NCI-H2107 (cell line): ENCODE measurements around the gene SCYGR4.
"Not testable (repeated sequence)": the region's sequence is repeated elsewhere in the genome, so short reads cannot be mapped to it uniquely, and the experiment has no call there.

Source experiments
- DNase-seq: peaks from one replicate; lab custom pipeline; 2025; lab: John Stamatoyannopoulos, UW

The SCYGR4 gene

GRCh38 chr2:227617316-227618230 is at the start of gene SCYGR4:
Gene SCYGR4 (plus strand): TSS chr2:227617498. CDS start chr2:227617498, 0 bp downstream.
- no peak for DNase-seq

DNA sequence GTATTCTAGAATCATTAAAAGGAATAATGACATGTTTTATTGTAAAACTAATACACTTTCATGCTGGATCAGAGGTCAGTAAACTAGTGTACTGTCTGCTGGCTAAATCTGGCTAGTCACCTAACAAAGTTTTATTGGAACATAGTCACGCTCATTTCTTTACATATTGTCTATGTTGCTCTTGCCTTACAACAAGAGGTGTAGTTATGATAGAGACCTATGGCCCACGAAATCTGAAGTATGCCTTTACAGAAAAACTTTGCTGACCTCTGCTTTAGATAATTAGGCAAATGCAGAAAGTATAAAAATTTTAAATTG is 48.5 kb upstream of the SCYGR4 start:
- DNase-seq: no peak

- no peak for DNase-seq
Observed at GRCh38 chr2:227570615-227571014, 46.7 kb upstream of the SCYGR4 start.

GRCh38 chr2:227576110-227576509 is 41.2 kb upstream of the SCYGR4 start:
- no peak for DNase-seq

DNA sequence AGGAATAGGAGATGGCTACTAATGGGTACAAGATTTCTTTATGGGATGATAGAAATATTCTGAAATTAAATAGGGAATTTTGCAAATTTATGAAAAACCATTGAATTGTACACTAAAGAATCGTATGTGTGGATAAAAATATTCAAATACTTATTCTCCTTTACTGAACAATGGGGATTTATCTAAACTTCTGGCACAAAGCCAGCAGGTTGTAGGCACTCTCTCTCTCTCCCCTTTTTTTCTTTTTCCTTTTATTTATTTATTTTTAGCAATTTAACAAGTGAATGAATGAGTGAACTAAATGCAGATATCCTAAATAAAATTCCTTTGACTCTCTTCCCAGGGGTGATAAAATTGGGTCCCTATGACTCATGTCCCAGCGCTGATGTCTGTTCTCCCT is 40.5 kb upstream of the SCYGR4 start:
- DNase-seq: no peak

GRCh38 chr2:227577555-227577954 is 39.7 kb upstream of the SCYGR4 start:
- no peak for DNase-seq

DNA sequence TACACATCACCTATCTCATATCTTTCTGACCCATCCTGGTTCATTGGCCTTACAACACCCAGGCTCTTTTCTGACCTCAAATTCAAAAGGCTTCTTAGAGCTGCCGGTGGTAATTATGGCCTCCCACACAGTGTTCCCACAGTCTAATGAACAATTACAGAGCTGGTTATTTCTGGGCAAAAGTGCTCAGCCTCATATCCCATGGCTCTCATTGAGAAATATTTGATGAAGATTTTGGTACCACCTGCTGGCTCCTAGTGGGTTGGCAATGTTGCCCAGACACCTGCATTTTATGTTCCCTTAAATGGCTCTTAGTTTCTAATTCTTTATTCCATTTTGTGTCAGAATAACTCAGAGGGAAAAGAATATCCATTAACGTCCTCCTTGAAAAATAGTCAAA is 38.7 kb upstream of the SCYGR4 start:
- no peak for DNase-seq

- DNase-seq: no peak
Observed at GRCh38 chr2:227579791-227580190, 37.5 kb upstream of the SCYGR4 start.

DNA sequence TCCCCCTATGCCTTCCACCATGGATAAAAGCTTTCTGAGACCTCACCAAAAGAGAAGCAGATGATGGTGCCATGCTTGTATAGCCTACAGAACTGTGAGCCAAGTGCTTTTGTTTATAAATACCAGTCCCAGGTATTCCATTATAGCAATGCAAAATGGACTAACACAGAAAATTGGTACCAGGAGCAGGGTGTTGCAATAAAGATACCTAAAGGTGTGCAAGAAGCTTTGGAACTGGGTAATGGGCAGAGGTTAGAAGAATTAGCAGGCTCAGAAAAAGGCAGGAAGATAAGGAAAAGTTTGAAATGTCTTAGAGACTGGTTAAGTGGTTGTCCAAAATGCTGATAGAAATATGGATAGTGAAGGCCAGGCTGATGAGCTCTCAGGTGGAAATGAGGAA is 34.9 kb upstream of the SCYGR4 start:
- DNase-seq: no peak

DNA sequence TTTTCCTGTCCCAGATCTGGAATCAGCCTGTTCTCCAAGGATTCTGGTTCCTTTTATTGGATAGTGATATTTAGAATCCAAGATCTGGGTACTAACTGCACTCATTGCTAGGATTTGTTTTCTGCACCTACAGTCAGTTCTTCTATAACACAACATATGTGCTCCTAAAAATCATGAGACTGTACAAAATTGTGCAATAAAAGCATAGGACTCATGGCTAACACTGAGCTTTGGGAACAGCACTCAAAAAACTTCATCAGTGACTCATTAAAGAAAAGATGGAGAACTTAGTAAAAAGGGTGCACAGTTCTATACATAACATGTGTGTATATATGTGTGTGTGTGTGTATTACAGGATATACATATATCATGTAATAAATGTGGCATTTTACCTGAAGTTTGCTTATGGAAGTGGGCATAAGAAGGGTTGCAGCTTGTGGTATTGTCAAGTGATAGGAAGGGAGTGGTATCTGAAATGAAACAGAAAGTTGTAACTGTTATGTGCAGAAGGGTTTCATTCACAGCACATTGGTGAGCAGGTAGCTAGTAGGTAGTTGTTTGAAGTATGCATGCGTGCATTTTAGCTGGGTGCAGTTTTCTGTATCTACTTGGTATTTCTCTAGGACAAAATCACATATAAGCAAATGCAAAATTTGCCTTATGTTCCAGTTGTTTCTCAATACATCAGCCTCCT is 24.5 kb upstream of the SCYGR4 start:
- DNase-seq: no peak

- DNase-seq: no peak
Observed at GRCh38 chr2:227595797-227596196, 21.5 kb upstream of the SCYGR4 start.

DNA sequence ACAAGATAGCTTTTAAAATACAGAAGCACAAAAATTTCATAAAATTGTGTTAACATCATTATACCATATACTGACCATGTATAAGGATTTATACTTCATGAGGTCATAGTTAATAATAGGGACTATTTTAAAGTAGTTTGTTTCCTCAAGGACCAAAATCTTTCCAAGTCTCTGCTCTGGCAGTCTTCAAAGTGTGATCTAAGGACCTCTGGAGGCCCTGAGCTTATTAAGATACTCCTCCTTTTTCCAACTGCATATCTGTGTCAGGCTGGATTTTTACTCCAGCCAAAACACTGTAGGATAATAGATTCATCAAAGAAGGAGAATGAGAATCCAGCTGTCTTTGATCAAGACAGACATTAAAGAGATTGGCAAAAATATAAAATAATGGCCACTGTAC is 20.3 kb upstream of the SCYGR4 start:
- DNase-seq: no peak

DNA sequence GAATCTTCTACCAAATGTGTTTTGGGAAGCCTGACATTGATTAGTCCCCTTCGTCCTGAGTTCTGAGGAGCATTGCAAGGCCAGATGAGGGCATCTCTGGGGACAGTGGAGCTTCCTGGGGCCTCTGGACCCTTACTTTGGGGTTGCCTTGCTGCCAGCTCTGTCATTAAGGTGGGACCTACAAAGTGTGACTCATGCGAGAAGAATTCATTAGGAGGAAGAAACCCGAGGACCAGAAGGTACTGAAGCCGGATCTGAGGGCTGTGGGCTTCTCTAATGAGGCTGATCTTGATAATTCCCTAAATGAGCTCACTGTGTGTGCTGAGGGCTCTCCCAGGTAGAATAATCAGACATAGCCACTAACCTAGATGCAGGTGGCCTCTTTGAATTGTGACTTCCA is 19.3 kb upstream of the SCYGR4 start:
- DNase-seq: no peak

DNA sequence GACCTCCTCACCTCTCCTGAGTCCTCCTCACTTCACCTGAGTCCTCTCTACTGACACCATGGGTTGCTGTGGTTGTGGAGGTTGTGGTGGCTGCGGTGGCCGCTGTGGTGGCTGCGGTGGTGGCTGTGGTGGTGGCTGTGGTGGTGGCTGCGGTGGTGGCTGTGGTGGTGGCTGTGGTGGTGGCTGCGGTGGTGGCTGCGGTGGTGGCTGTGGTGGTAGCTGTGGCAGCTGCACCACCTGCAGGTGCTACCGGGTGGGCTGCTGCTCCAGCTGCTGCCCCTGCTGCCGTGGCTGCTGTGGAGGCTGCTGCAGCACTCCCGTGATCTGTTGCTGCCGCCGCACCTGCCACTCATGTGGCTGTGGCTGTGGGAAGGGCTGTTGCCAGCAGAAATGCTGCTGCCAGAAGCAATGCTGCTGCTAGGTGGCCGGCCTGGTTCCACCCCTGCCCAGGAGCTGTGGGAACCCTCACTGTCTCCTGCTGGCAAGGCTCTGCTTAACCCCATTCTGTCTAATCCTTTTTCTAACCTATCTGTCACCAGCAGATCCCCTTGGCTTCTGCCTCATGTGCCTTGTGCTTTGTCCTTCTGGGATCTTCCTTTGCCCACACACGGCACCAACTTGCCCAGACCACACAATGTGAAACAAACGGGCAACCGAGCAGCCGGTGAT is 18.3 kb upstream of the SCYGR4 start, which contains the start of gene SCYGR2:
Gene SCYGR2 (plus strand): TSS at position 59 of the 669 bp plus-strand sequence. CDS start 0 bp downstream, at position 59.
- not testable (repeated sequence) for DNase-seq

DNA sequence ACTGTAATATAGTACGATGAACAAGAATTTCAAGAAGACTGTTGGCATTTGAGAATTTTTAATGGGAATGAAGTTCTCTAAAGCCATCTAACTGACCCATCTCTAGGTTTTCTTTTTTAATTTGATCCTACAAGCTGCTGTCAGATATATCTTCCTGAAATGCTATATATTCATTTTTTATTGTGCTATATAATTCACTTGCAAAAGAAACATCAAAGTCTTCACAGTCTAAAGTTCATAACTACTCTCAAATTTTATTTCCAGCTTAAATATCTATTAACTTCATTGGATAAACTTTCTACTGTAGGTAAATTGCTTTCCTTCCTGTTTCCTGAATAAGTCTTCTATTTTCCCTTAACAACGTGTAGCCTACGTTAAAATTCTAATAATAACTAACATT is 14.9 kb upstream of the SCYGR4 start:
- no peak for DNase-seq

- DNase-seq: no peak
Observed at GRCh38 chr2:227606476-227606875, 10.8 kb upstream of the SCYGR4 start.

GRCh38 chr2:227607941-227608340 is 9.4 kb upstream of the SCYGR4 start:
- DNase-seq: no peak

- DNase-seq: no peak
Observed at GRCh38 chr2:227608561-227609338, 8.5 kb upstream of the SCYGR4 start.

DNA sequence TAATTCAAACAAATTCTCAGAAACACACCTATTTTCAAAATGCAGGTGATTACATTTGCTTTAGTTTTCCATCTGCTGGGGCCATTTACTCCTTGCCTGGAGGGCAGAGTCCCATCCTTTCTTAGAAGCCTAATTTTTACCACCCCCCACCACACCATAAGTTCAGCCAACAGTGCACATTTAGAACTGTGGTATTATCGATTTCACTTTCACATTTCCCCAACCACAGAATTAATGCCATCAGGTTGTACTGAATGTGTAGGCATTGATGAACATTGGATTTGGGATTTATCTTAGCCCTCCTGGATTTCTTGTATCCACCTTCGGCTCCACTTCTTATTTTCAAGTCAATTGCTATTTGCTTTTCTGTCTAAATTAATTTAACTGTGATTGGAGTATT is 7.2 kb upstream of the SCYGR4 start:
- no peak for DNase-seq

DNA sequence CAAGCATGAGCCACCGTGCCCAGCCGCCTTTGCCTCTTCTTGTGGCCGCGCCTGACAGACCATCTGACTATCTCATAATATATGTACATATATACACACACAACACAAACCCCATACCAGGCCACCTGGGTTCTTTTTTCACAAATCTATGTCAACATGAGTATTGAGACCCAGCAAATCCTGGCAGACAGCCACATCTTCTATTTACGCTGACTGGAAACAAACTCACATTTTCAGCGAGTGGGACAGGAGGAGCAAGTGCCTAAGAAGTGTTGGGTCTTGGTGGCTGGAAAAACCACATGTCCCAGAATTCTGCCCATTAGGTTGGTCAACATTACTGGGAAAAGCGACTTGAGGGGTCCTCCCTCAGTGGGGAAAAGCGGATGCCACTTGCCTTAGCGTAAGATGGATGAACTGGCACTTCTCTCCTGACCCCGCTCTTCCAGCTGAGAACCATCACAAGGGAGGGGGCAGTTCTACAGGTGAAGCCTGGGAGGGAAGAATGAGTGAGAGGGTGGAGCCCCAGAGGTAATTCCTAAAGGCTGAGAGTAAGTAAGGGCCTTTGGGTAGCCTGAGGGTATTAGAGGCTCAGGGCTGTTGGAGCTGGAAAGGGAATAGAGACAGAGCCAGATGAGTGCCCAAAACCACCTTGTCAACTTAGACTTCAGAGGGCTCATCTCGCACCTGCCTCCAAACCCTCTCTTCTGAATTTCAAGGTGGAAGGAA is 4.6 kb upstream of the SCYGR4 start:
- no peak for DNase-seq

- no peak for DNase-seq
Observed at GRCh38 chr2:227613272-227613660, 4.0 kb upstream of the SCYGR4 start.
